HFF-Myc (cell line): ENCODE data around the gene TUB.

Experiments used
- DNase-seq: peaks from one replicate; pipeline ENCODE4 v3.0.0-alpha.2; 2011; ENCODE audit warnings: low read depth; ENCODE audit errors: extremely low read depth
- H3K4me3 ChIP-seq: replicated peaks from 2 replicates; pipeline ENCODE4 v1.5.1; 2011; ENCODE audit warnings: low read depth, mild to moderate bottlenecking, control low read depth, low read length
- TF ChIP-seq, protein P1 (sequence below): IDR thresholded peaks from 2 replicates; pipeline ENCODE4 v1.5.1; 2012; ENCODE audit warnings: mild to moderate bottlenecking, low read depth, low read length, control low read depth; ENCODE audit errors: missing control alignments

Gene TUB

DNA sequence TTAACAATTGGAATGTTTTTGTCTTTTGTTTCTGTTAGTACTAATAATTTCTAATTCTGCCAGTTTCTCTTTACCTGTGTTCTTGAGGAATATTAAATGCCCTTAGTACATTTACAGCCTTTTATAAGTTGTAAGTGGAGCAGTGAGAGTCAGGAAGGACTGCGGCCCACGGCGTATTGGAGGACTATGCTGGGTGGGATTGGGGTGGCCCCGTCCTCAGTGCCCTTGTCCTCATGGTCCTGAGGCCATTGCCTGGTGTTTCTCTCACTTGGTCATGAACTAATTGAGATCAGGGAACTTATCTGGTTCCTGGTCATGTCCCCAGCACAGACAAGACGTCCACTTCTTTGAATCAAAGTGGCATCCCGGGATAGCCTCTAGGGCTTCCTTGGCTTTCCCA lies 3.3 kb downstream of the TUB start:
- TF ChIP-seq, protein P1, sequence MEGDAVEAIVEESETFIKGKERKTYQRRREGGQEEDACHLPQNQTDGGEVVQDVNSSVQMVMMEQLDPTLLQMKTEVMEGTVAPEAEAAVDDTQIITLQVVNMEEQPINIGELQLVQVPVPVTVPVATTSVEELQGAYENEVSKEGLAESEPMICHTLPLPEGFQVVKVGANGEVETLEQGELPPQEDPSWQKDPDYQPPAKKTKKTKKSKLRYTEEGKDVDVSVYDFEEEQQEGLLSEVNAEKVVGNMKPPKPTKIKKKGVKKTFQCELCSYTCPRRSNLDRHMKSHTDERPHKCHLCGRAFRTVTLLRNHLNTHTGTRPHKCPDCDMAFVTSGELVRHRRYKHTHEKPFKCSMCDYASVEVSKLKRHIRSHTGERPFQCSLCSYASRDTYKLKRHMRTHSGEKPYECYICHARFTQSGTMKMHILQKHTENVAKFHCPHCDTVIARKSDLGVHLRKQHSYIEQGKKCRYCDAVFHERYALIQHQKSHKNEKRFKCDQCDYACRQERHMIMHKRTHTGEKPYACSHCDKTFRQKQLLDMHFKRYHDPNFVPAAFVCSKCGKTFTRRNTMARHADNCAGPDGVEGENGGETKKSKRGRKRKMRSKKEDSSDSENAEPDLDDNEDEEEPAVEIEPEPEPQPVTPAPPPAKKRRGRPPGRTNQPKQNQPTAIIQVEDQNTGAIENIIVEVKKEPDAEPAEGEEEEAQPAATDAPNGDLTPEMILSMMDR: no peak
- no peak overlapping the region for H3K4me3 ChIP-seq

GRCh38 chr11:8085011-8085645 lies 4.1 kb downstream of the TUB start:
- no peak for DNase-seq
- no peak overlapping the region for H3K4me3 ChIP-seq
- TF ChIP-seq, protein P1: no peak

More for the DNA sequence above, 3.3 kb downstream of the TUB start:
- DNase-seq: no peak

DNA sequence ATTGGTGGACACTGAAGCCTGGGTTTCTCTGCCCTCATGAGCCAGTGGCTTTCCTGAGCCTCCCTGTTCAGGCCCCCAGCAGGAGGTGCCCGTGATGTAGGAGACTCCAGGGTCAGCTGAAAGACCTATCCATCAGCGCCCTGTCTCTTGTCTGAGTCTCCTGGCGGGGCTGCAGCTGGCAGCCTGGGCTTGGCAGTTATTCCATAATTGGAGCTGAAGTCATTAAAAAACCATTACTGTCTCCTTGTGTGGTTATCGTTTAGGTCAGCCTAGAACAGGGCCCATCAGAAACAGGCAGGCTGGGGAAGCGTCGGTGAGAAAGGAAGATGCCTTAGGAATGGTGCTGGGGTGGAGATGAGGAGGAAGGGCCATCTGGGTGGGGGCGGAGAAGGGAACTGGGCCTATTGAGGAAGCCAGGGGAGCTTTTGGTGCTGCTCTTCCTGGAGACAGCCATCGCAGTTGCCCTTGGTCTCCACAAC lies 5.0 kb downstream of the TUB start:
- no peak for DNase-seq
- H3K4me3 ChIP-seq: no peak overlapping the region
- TF ChIP-seq, protein P1: no peak

GRCh38 chr11:8086571-8086970 lies 5.6 kb downstream of the TUB start:
- no peak for DNase-seq
- TF ChIP-seq, protein P1: no peak
- no peak overlapping the region for H3K4me3 ChIP-seq

DNA sequence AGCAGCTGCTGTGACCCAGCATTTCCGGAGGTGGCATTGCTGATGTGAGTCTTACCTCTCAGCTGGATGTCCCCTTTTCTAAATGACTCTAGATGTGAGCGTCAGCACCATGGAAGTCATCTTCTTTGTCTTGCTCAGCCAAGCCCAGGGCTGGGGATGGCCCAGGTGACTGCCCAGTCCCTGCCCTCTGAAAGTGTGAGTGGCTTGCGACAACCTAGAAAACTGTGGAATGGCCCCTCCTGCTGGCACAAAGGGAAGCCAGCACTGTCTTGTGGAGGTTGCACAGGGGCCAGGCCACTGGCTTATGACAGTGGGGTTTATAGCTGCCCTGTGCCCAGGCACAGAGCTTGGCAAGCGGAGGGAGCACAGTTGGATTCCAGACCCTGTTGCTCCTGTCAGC lies 6.2 kb downstream of the TUB start:
- TF ChIP-seq, protein P1: peak; percentile 8
- no peak for DNase-seq
- no peak overlapping the region for H3K4me3 ChIP-seq

DNA sequence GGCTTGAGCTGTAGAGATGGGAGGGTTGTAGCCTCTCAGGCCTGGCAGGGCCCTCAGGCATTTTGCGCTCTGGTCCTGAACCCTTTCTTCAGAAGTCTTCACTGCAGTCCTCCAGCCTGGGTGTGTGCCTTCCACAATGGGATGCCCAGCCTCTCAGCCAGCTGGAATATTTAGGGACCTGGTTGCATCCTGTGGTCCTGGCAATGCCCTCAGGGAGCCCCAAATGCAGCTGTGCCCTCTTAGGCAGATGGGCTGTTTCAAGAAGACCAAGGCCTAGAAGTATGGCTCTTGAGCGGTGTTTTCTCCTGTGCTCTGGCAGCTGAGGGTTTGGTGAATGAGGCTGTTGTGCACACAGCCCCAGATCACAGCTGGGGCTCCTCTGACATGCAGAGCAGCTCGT lies 6.7 kb downstream of the TUB start:
- TF ChIP-seq, protein P1: no peak
- DNase-seq: no peak
- H3K4me3 ChIP-seq: no peak overlapping the region
